ENCODE results near the gene HTR2B. TPM values are rescaled to one million over a fixed set of nuclear protein-coding genes. Genes with fewer than 3 reads are reported as not detected.

Gene HTR2B
- total RNA-seq, 2 experiments from 2014 or later: not detected

DNA sequence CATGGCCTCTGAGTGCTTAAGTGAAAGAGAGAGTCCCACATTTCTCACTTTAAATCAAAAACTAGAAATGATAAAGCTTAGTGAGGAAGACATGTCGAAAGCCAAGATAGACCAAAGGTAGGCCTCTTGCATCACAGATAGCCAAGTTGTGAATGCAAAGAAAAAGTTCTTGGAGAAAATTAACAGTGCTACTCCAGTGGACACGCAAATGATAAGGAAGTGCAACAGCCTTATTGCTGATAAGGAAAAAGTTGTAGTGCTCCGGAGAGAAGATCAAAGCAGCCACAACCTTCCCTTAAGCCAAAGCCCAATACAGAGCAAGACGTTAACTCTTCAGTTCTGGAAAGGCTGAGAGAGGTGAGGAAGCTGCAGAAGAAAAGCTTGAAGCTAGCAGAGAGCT is 36.1 kb downstream of the HTR2B start:
- H3K4me1 ChIP-seq (ENCODE audit: insufficient read depth, low read length, poor library complexity, severe bottlenecking): no peaks in the 10 kb centered on the region
- no TSS peak for BruUV-seq (replicated peaks)
- no peak overlapping the region for H3K4me2 ChIP-seq (ENCODE audit: low read length)
- CTCF ChIA-PET (ENCODE audit: unreplicated experiment): no interaction called here
- no peaks in the 10 kb centered on the region for H4K20me1 ChIP-seq (ENCODE audit: insufficient read depth, low read length)
- H3K4me3 ChIP-seq (ENCODE audit: low read depth, low read length, poor library complexity, severe bottlenecking): no peak overlapping the region
- no peaks in the 10 kb centered on the region for H3K9me2 ChIP-seq (ENCODE audit: insufficient read depth, low read length)
- DNase-seq (ENCODE audit: low spot score): no peak
- TF ChIP-seq EZH2phosphoT487 (IDR thresholded peaks at IDR 0.05; ENCODE audit: borderline replicate concordance, low read depth, low read length): no peak
- TF ChIP-seq, protein P1, sequence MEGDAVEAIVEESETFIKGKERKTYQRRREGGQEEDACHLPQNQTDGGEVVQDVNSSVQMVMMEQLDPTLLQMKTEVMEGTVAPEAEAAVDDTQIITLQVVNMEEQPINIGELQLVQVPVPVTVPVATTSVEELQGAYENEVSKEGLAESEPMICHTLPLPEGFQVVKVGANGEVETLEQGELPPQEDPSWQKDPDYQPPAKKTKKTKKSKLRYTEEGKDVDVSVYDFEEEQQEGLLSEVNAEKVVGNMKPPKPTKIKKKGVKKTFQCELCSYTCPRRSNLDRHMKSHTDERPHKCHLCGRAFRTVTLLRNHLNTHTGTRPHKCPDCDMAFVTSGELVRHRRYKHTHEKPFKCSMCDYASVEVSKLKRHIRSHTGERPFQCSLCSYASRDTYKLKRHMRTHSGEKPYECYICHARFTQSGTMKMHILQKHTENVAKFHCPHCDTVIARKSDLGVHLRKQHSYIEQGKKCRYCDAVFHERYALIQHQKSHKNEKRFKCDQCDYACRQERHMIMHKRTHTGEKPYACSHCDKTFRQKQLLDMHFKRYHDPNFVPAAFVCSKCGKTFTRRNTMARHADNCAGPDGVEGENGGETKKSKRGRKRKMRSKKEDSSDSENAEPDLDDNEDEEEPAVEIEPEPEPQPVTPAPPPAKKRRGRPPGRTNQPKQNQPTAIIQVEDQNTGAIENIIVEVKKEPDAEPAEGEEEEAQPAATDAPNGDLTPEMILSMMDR (conservative IDR thresholded peaks at IDR 0.05; ENCODE audit: low read length): no peak
- H2AFZ ChIP-seq (ENCODE audit: low read length): no peak overlapping the region
- H3K36me3 ChIP-seq (ENCODE audit: insufficient read depth, low read length): peaks cover 86% of the 10 kb centered on the region
- no peaks in the 10 kb centered on the region for H3K9me3 ChIP-seq (ENCODE audit: low read length)
- POLR2A ChIA-PET: interaction anchor here (0.6 kb wide), 2 partner anchors 270 to 1973 kb away, joined by 3 read pairs; no protein-coding TSS in a partner anchor
- H3K27ac ChIP-seq (ENCODE audit: low read depth, low read length, poor library complexity, severe bottlenecking): no peak overlapping the region
- intact Hi-C loops (cut with micrococcal nuclease; ENCODE audit: unreplicated experiment): no loop called here
- no peaks in the 10 kb centered on the region for H3K79me2 ChIP-seq (ENCODE audit: insufficient read depth, low read depth, low read length)

DNA sequence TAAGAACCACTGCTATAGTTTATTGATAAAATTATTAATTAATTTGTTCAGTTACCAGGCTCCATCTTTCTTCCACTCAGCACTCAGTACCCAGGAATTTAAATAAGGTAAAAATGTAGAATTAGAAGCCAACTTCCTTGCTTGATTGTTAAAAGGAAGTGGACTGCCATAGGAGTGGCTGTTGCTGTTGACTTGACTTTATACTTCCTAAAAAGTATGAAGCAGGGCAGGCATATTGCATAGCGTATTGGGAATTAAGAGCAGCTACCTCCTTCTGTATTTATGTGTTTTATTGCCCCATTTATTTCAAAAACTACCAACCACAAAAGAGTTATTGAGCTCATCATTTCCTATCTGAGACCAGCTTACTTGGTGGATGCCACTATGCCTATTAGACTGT is 40.3 kb downstream of the HTR2B start:
- H3K9me2 ChIP-seq (ENCODE audit: insufficient read depth, low read length): no peaks in the 10 kb centered on the region
- H3K4me1 ChIP-seq (ENCODE audit: insufficient read depth, low read length, poor library complexity, severe bottlenecking): no peaks in the 10 kb centered on the region
- no TSS peak for BruUV-seq (replicated peaks)
- ChIA-PET CTCF (ENCODE audit: unreplicated experiment) (no interaction called here), POLR2A (interaction anchor here (1.4 kb wide), 1 partner anchor 11 kb away, joined by 3 read pairs; no protein-coding TSS in a partner anchor)
- H3K27ac ChIP-seq (ENCODE audit: low read depth, low read length, poor library complexity, severe bottlenecking): no peak overlapping the region
- H3K4me3 ChIP-seq (ENCODE audit: low read depth, low read length, poor library complexity, severe bottlenecking): no peak overlapping the region
- no peaks in the 10 kb centered on the region for H4K20me1 ChIP-seq (ENCODE audit: insufficient read depth, low read length)
- H3K79me2 ChIP-seq (ENCODE audit: insufficient read depth, low read depth, low read length): no peaks in the 10 kb centered on the region
- H3K4me2 ChIP-seq (ENCODE audit: low read length): no peak overlapping the region
- no peaks in the 10 kb centered on the region for H3K9me3 ChIP-seq (ENCODE audit: low read length)
- TF ChIP-seq EZH2phosphoT487 (IDR thresholded peaks at IDR 0.05; ENCODE audit: borderline replicate concordance, low read depth, low read length): no peak
- TF ChIP-seq, protein P1 (conservative IDR thresholded peaks at IDR 0.05; ENCODE audit: low read length): no peak
- no peak for DNase-seq (ENCODE audit: low spot score)
- intact Hi-C loops (cut with micrococcal nuclease; ENCODE audit: unreplicated experiment): no loop called here
- H2AFZ ChIP-seq (ENCODE audit: low read length): no peak overlapping the region
- H3K36me3 ChIP-seq (ENCODE audit: insufficient read depth, low read length): peaks cover 97% of the 10 kb centered on the region

DNA sequence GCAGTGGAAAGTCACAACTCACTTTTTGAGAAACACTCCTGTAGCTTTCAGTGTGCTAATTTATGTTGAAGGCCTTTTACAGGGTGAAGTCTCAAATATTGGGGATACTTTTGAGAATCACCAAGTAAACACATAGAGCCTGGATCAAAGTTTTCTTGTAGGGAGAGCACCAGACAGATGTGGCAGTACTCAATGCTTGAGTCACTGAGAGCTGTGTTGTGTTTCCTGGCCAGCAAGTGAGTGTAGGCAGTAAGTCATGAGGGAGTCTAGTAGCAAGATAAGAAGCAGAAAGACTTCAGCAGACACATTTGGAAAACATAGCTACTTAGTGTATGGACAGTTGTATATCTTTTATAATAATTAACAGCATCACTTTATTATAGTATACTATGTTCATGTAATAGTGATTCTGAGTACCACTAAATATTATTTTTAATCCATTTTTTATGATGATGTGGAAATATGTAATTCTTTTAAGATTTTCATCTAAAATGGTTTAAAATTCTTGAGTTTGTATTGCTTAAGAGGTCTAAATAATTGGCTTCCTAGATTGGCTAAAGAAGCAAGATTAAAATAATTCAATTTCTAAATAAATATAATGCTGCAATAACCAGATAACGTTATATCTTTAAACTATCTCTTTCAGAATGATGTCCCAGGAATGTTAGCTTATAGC is 55.3 kb downstream of the HTR2B start:
- Histone ChIP-seq H3K9me3 (ENCODE audit: low read length) (no peaks in the 10 kb centered on the region), H3K4me3 (ENCODE audit: low read depth, low read length, poor library complexity, severe bottlenecking) (no peak overlapping the region), H2AFZ (ENCODE audit: low read length) (no peak overlapping the region), H3K79me2 (ENCODE audit: insufficient read depth, low read depth, low read length) (no peaks in the 10 kb centered on the region), H3K4me2 (ENCODE audit: low read length) (no peak overlapping the region), H4K20me1 (ENCODE audit: insufficient read depth, low read length) (no peaks in the 10 kb centered on the region), H3K4me1 (ENCODE audit: insufficient read depth, low read length, poor library complexity, severe bottlenecking) (no peaks in the 10 kb centered on the region), H3K9me2 (ENCODE audit: insufficient read depth, low read length) (no peaks in the 10 kb centered on the region), H3K27ac (ENCODE audit: low read depth, low read length, poor library complexity, severe bottlenecking) (no peak overlapping the region), H3K36me3 (ENCODE audit: insufficient read depth, low read length) (peaks cover 92% of the 10 kb centered on the region)
- no TSS peak for BruUV-seq (replicated peaks)
- TF ChIP-seq EZH2phosphoT487 (IDR thresholded peaks at IDR 0.05; ENCODE audit: borderline replicate concordance, low read depth, low read length): no peak
- TF ChIP-seq, protein P1 (conservative IDR thresholded peaks at IDR 0.05; ENCODE audit: low read length): no peak
- POLR2A ChIA-PET: interaction anchor here (0.7 to 1.4 kb wide), 5 partner anchors 8 to 98 kb away, joined by 3 to 5 read pairs (median 3); partner anchors contain the start of gene PSMD1
- intact Hi-C loops (cut with micrococcal nuclease; ENCODE audit: unreplicated experiment): no loop called here
- CTCF ChIA-PET (ENCODE audit: unreplicated experiment): no interaction called here
- DNase-seq (ENCODE audit: low spot score): no peak
